ENCODE measurements around the gene MICU1. TPM values are rescaled to one million over a fixed set of nuclear protein-coding genes. Genes with fewer than 3 reads are reported as not detected.

The MICU1 gene
- total and polyA plus RNA-seq, 12 donors: 34.2 to 54.1 (median 44.3) TPM

DNA sequence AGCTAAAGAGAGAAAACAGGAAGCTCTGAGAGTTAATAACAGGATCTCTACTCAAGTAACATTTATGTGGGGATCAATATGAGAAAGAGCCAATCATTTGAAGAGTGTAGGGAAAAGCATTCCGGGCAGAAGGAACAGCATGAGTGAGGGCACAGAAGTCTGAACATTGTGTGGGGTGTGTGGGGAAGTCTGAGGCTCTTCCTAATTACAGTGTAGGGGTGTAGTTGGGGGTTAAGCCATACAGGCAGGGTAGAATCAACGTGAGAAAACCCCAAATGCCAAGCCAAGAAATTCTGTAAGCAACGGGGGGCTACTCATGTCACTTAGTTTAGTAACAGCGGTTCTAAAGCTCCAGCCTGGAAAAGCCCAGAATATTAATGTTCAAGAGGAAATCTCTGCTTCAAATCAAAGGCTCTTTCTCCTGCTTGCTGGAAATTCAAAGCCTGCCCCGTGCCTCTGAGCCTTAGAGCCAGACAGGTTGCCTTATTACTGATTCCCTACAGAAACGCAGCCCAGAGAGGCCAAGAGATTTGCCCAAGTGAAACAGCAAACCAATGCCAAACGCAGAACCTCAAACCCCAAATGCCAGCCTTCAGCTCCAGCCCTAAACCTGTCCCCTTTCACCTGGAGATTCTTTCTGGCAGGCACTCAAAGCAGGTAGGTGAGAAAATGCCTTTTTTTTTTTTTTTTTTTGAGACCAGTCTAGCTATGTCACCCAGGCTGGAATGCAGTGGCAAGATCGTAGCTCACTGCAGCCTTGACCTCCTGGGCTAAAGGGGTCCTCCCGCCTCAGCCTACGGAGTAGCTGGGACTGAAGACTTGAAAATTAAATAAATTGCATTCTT lies 307.2 kb downstream of the MICU1 start:
- intact Hi-C loops (cut with DNase I): loop anchor here in 7 of 10 donors (2.0 to 5.0 kb wide), 5 partner anchors 41 to 61 kb away; partner anchors contain the start of gene DDIT4 (in 3 of the 7)
- no peaks in the 10 kb centered on the region for H3K27me3 ChIP-seq
- no peak for TF ChIP-seq CTCF (IDR thresholded peaks at IDR 0.05)
- peak overlapping the region in 5 of 10 donors; percentile 42 to 57 (median 52) for H3K4me3 ChIP-seq
- WGBS, 2 donors: 73 to 80% methylated on average over 10 of the region's 10 CpGs
- peaks cover 42 to 90% (median 74%) of the 10 kb centered on the region in 9 donors for H3K4me1 ChIP-seq
- no peaks in the 10 kb centered on the region for H3K9me3 ChIP-seq
- ATAC-seq (no peak), DNase-seq (no peak)
- H3K27ac ChIP-seq: peak overlapping the region; percentile 72 to 99 (median 90)
- no peaks in the 10 kb centered on the region for H3K36me3 ChIP-seq

Other genes with a start within 250 kb of the MICU1 start
- 10 to 100 TPM; 12.0 to 19.0 (median 15.2) TPM for gene MCU, start 66.1 kb upstream of the MICU1 start, total RNA-seq
- gene MCU, start 66.1 kb upstream of the MICU1 start, polyA plus RNA-seq: 10 to 100 TPM in 1 of 2 donors, 1 to 10 TPM in 1; 9.0 to 15.2 TPM

Data from heart right ventricle (tissue), 16 donors.